LNCAP (cell line): ENCODE results near the gene CCDC126.
A peak's percentile ranks its signal among the peaks of the same experiment; 100 is the strongest.

Source experiments
- TF ChIP-seq, protein P1 (sequence below): fragments of 450-650 bp; IDR thresholded peaks from 2 replicates; pipeline ENCODE4 v1.5.1; 2017; ENCODE audit warnings: mild to moderate bottlenecking

The CCDC126 gene, protein sequence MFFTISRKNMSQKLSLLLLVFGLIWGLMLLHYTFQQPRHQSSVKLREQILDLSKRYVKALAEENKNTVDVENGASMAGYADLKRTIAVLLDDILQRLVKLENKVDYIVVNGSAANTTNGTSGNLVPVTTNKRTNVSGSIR

DNA sequence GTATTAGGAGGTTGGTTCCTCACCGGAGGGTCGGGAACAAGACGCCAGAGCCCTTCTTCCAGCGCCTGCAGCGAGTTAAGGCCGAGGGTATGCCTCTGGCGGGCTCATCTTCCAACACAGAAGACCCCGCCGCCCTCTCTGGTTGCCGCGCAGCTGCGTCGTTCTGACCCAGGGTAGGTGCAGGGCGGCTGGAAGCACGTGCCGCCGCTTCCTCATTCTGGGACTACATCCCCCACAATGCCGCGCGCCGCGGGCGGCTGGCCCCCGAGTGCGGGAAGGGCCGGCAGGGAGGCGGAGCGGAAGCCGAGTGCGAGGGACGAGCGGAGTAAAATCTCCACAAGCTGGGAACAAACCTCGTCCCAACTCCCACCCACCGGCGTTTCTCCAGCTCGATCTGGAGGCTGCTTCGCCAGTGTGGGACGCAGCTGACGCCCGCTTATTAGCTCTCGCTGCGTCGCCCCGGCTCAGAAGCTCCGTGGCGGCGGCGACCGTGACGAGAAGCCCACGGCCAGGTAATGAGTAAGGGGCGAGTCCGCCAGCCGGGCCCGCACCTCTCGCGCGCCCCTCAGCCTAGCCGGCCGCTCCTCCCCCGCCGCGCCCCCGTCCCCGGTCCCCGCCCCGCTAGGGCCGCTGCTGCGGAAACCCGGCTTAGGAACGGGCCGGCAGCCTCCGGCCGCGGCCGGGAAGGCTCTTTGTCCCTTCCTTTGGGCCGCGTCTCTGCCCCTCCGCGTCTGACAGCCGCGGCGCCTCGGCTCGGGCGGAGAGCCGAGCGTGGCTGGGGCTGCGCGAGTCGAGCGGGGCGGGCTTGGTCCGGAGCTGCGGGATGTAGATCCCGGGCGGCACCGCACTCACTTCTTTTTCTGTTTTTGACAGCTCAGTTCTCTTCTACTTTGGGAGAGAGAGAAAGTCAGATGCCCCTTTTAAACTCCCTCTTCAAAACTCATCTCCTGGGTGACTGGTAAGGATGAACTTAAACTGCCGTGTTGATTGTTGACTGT, at the start of gene CCDC126:
Gene CCDC126 (plus strand): TSS at position 289 of the 998 bp plus-strand sequence. CDS start 13,934 bp downstream, outside the sequence.
- TF ChIP-seq, protein P1, sequence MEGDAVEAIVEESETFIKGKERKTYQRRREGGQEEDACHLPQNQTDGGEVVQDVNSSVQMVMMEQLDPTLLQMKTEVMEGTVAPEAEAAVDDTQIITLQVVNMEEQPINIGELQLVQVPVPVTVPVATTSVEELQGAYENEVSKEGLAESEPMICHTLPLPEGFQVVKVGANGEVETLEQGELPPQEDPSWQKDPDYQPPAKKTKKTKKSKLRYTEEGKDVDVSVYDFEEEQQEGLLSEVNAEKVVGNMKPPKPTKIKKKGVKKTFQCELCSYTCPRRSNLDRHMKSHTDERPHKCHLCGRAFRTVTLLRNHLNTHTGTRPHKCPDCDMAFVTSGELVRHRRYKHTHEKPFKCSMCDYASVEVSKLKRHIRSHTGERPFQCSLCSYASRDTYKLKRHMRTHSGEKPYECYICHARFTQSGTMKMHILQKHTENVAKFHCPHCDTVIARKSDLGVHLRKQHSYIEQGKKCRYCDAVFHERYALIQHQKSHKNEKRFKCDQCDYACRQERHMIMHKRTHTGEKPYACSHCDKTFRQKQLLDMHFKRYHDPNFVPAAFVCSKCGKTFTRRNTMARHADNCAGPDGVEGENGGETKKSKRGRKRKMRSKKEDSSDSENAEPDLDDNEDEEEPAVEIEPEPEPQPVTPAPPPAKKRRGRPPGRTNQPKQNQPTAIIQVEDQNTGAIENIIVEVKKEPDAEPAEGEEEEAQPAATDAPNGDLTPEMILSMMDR = no peak

DNA sequence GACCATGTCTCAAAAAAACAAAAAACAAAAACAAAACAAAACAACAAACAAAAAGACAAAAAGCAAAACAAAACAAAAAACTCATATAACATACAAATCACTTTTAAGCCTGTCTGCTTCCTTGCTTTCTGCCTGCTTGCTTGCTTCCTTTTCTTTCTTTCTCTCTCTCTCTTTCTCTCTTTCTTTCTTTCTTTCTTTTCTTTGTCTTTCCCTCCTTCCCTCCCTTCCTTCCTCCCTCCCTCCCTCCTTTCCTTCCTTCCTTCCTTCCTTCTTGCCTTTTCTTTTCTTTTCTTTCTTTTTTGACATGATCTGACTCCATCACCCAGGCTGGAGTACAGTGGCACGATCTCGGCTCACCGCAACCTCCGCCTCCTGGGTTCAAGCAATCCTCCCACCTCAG, 49.5 kb upstream of the CCDC126 start:
- TF ChIP-seq, protein P1 = no peak

DNA sequence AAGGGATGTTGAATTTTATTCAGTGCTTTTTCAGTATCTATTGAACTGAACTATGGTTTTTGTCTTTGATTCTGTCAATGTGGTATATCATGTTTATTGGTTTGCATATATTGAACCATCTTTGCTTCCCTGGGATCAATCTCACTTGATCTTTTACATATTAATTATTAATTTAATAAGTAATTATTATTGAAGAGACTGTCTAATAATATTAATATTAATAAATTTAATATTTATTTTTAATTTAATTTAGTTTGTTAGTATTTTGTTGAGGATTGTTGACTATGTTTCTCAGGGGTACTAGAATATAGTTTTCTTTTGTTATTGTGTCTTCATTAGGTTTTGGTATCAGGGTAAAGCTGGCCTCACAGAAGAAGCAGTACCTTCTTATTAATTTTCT, 38.9 kb upstream of the CCDC126 start:
- TF ChIP-seq, protein P1 = no peak

DNA sequence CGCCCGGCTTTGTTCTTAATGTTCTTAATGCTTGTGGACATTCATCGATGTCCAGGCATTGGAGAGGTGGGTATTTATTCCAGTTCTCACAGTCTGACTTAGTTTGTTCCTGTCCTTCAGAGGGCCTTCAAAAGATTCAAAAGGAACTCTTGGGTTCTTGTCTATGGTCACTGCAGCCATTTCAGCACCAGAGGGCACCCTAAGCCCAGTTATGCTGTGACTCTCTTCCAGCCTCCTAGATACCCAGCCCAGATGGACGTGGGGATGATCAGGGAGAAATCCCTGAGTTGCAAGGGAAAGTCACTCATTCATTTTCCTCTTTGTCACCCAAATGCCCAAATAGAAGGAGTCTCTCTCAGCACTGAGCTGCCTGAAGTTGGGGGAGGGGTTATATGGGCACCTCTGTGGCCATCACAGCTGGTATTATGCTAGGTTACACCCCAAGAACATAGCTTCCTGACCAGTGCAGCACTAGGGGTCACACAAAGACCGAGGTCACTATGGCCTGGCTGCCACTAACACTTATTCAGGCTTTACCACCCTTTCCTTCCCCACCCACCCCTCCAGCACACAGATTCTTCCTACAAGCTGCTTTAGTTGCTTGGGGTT, 26.5 kb upstream of the CCDC126 start:
- TF ChIP-seq, protein P1 = peak; percentile 87

DNA sequence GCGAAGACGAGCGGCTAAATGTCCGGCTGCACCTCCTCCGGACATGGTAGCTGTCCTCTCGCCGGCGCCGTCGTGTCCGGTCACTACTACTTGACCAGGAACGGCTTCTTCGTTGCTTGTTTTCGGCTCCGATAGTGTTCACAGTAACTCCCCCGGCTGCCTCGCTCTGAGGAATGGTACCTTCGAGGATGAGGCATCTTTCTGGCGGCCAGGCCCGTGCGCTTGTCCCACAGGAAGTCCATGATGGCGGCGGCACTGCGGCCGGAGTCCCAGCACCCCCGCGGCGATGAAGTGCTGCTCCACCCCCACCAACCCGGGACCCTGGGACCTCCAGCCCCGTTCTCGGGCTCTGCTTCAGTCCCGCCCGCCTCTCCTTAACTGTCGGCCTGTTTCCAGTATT, 11.0 kb upstream of the CCDC126 start:
- TF ChIP-seq, protein P1 = no peak

DNA sequence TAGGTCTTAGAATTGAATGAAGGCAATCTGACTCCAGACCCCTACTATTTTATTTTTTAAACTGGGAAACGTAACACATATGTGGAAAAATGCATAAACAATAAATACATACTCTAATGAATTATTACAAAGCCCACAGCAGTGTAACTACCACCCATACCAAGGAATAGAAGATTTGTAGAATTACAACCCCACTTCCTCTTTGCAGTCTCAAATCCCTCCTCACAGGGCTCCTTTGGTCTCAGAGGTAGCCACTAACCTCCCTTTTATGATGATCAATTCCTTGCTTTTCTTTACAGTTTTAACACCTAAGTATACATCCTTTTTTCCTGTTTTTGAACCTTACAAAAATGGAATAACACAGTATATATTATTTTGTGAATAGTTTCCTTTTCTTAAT, 6.7 kb upstream of the CCDC126 start:
- TF ChIP-seq, protein P1 = no peak

DNA sequence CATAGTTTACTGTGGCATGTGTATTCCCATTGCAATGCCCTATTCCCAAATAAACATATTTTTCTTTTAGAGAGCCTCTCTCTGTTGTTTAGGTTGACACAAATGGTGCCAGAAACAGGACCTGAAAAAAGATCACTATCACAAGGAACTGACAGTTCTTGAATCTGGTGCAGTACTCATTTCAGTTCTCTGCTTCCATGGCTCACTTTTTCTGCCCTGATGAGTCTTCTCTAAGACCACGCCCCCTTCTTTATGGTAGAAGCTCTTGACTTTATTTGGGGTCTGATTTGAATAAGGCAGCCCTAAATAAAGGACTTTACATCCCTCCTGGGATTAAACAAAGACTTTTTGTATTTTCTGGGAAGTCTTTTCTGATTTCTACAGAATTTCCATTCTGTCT, 3.5 kb upstream of the CCDC126 start:
- TF ChIP-seq, protein P1 = no peak
